Ammon's horn (tissue), 1 donor: ENCODE measurements around the gene TP53RK.
A peak's percentile ranks its signal among the peaks of the same experiment; 100 is the strongest.
"Not testable (repeated sequence)": the region's sequence is repeated elsewhere in the genome, so short reads cannot be mapped to it uniquely, and the experiment has no call there.

Experiments used
- DNase-seq: peaks from one replicate; pipeline ENCODE4 v3.0.0-alpha.2; 2016; ENCODE audit warnings: low spot score

Gene TP53RK

DNA sequence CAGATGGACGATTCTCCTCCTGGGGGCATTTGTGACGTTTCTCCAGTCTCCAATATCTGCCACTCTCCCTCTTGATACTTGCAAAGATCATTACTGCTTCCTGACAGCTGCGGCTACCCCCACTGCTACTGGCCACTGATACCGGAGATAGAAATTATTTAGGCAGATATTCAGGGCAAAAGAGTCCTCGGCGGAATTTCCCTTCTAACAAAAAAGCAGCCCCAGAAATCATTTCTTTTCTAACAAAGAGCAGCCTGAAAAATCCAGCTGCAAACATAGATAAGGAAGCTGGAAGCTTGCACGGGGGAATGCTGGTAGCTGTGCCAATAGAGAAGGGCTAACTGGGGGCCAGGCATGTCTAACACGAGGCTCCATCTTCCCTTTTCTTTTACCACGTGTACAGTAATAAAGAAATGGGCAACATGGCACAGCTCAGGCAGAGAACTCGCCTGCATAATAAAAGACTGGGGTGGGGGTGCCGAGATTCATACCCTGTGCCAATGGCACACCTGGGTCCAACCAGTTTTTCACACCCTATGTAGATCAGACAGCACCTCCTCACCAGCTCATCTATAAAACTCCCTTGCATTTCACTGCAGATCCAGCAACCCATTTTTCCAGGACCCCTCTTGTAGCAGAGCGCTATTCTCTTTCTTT lies 6.1 kb downstream of the TP53RK start:
- no peak for DNase-seq

DNA sequence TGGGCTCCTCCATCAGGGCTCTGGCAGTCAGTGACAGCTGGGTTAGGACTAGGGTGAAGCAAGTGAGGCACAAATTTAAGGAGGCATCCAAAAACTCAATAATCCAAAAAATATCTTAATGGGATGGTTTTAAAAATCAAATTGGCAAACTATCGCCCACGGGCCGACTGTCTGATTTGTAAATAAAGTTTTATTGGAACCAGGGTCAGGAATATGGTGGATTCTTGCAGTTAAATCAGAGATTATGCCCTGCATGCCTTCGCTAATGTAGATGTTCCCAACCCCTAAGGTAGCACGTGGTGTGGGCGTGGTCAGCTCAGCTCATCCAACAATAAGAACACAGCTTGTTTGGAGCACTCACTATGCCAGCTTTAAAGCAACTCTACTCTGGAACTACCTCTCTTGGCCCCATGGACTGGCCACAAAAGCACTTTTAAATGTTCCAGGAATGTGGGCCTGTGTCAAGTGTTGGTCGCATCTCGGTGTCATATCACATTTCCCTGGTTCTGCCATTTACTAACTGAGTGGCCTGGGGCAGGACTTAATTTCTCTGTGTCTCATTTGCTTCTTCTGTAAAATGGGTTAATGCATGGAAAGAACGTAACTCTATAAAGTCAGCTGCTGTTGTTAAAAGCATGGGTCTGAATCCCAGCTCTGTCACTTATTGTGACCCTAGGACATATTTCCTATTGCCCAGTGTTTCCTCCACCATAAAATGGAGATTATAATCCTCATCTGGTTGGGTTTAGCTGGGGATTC lies 7.0 kb downstream of the TP53RK start:
- no peak for DNase-seq

DNA sequence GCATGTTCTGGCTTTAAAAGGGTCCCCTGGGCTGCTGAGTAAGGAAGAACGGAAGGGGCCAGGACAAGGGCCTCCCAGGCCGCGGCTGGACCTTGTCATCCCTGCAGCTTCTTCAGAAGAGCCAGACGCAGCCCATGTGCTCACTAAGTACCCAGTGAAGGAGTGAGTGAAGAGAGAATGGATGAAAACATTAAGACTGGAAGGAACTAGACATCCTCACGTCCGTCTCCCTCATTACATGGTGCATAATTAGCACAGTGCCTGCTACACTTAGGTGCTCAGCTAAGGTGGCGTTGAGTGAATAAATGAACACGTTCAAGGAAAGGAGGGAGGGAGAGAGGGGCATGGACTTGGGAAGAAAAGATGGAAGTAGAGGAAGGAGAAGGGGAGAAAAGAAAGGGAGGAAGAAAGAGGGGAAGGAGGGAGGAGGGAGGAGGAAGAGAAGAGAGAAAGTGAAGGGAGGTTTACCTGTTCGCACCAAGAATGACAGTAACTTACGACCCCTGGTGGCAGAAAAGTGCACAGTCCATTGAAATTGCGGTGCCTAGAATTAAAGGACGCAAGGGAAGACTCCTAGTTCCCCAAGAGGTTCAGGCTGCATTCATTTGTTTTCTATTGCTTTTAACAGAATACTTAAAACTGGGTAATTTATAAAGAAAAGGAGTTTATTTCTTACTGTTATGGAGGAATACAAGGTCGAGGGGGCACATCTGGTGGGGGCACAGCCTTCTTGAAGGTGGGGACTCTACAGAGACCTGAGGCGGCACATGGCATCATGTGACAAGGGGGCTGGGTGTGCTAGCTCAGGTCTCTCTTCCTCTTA lies 8.0 kb downstream of the TP53RK start:
- peak; percentile 68 for DNase-seq

DNA sequence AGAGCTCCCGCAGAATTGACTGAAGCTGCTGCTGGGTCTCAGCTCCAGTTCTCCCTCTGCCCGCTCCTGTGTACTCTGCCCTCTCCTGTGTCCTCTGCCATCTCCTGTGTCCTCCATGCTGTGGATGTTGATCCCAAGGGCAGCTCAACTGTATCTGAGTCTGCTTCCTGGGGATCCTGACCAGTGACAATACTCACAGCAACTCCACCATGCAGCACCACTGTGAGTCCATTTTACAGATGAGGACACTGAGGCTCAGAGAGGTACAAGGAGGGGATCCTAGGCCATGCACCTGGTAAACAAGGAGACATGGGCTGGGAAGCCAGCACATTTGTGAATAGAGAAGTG lies 8.6 kb downstream of the TP53RK start:
- DNase-seq = no peak

DNA sequence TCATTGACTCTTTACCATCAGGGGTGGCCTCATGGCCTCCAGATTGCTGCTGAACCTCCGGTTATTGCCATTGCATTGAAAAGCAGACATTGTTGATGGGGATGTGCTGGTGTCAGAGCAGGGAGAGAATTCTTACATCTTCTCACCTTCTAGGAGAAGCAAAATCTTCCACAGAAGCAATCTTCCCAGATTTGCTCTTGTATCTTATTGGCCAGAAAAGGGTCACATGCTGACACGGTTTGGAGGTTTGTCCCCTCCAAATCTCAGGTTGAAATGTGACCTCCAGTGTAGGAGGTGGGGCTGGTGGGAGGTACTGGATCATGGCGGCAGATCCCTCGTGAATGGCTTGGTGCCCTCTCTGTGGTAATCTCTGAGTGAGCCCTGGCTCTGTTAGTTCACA lies 10.7 kb downstream of the TP53RK start:
- DNase-seq = no peak

DNA sequence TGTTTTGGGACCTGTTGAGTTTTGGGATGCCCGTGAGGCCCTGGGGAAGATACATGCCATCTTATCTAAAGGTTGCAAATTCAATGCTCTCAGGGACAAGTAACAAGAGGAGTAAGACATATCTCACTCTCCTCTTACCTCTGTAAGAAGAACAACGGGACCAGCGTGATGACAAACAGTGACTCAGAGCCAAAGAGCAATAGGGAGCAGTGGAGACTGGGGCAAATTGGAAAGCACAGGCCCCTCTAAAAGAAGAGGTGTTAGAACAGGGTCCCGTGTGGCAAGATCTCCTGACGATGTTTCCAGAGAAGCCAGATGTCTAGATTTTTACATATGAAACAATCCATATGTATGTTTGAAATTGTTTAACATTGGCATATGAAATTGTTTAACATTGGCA lies 11.6 kb downstream of the TP53RK start:
- no peak for DNase-seq

DNA sequence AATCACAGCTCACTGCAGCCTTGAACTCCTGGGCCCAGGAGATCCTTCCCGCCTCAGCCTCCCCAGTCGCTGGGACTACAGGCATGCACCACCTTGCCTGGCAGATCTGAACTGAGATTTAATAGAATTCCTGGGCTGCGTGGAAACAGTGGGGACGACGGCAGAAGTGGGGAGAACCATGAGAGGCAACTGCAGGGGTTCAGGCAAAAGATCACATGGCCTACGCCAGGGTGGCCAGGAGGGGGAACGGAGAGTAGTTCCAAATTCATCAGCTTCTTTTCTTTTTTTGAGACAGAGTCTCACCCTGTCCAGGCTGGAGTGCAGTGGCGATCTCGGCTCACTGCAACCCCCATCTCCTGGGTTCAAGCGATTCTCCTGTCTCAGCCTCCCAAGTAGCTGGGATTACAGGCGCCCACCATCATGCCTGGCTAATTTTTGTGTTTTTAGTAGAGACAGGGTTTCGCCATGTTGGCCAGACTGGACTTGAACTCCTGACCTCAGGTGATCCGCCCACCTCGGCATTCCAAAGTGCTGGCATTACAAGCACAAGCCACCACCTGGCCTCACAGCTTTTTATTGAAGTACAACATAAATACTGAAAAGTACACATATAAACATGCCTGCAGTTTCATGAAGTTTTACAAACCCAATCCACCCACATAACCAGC lies 12.5 kb downstream of the TP53RK start:
- not testable (repeated sequence) for DNase-seq

DNA sequence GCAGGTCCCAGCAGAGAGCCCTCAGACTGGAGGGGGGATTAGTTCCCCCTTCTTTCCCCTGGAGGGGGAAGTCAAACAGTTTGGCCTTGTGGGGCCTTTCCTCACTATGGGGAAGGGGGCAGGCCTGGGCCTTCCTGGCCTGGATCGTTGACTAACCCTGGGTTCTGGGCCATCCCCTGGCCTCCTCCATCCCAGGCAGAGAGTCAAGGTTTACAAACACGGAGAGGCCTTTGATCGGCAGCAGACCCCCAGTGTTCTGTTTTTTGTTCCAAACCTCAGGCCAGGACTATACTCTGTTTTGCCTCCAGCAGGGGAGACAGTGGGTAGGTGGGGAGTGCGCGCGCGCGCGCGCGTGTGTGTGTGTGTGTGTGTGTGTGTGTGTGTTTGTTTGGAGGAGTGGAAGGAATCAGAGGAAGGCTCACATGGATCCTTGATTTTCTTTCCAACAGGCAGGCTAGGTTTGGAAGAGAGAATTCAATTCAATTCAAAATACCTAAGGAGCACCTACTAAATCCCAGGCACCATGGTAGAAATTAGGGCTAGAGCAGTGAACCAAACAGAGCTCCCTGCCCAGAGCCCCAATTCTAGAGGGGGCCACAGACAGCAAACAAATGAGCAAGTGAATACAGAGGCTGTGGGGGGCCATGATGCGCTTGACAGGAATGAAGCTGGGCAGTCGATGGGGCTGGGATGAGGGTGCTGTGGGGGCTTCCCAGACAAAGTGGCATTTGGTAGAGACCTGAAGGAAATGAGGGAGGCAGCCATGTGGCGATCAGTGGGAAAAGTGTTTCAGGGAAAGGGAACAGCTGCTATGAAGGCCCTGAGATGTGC lies 14.8 kb downstream of the TP53RK start:
- no peak for DNase-seq

DNA sequence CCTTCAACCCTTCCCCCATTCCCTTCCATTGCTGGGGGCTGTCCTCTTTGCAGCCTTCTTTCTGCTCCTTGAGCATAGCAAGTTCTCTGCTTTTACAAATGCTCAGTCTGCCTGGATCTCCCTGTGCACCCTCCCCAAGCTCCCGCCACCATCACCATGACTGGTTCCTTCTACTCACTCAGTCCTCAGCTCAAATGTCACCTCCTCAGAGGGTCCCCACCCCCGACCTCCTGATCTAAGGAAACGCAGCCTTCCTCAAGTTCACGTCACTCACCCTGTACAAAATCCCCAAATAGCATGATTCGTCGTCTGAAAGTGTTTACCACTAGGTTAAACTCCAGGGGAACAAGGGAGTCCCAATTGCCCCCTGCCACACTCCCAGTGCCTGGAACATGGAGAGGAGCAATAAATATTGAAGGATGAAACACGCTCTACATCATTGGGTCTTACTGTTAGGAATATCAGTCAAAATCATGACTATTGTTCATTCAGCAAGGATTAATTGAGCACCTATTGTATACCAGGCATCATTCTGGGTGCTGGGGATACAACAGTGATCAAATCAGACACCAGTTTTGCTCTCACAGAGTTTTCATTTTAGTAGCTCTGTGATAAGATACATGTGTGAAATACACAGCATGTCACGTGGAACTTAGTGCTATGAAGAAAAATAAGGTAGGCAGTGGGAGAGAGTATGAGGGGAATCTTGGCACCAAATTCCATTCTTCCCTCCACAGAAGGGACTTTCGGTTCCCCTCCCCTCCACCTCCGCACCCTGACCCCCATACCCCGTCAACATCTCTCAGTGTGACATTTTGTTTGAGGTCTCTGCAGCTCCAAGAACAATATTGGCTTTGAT lies 15.6 kb downstream of the TP53RK start:
- no peak for DNase-seq

DNA sequence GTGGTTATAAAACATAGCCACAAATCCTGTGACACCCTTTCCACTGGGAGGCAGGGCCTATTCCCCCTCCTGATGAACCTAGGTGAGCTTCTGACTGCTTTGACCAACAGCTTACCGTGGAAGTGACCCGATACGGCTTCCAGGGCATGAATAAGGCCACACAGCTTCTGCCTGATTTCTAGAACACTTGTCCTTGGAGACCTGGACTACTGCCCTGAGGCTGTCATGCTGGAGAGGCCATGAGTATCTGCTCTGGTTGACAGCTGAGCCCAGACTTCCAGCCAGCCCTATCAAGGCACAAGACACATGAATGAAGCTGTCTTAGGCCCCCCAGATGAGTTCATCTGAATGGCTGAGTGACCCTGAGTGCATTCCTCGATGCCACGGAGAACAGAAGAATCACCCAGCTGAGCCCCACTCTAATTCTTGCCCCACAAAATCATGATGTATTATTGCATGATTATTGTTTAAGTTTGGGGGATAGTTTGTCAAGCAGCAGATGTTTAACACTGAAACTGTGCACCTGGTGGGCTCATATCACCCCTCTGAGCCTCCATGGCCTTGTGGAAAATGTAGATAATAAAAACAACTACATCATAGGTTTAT lies 16.6 kb downstream of the TP53RK start:
- DNase-seq = no peak

DNA sequence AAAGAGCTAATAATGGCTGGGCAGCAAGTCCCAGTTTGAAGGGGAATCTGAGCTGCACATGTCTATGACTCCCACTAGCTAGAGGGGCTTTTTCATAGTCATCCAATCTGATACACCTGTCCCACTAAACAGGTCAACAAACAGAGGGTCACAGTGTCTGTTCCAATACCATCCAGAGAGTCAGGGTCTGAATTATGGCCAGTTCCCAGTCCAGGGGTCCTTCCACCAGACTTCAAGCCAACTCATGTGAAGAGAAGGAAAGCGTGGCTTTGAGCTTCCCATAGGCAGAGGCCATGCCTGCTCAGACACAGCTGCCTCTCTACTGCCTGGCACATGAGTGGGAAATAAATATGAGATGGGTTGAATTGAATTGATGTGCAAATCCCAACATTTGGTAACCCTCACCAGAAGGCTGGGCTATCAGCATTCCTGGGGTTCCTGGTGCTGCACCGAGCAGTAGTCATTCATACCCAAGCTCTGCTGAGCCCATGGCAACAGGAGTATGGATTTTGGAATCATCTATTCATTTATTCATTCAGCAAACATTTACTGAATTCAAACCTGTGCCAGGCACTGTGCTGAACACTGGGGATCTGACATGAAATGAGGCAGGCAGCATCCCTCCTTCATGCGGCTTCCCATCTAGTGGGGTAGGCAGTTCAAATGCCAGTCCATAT lies 17.2 kb downstream of the TP53RK start:
- no peak for DNase-seq

DNA sequence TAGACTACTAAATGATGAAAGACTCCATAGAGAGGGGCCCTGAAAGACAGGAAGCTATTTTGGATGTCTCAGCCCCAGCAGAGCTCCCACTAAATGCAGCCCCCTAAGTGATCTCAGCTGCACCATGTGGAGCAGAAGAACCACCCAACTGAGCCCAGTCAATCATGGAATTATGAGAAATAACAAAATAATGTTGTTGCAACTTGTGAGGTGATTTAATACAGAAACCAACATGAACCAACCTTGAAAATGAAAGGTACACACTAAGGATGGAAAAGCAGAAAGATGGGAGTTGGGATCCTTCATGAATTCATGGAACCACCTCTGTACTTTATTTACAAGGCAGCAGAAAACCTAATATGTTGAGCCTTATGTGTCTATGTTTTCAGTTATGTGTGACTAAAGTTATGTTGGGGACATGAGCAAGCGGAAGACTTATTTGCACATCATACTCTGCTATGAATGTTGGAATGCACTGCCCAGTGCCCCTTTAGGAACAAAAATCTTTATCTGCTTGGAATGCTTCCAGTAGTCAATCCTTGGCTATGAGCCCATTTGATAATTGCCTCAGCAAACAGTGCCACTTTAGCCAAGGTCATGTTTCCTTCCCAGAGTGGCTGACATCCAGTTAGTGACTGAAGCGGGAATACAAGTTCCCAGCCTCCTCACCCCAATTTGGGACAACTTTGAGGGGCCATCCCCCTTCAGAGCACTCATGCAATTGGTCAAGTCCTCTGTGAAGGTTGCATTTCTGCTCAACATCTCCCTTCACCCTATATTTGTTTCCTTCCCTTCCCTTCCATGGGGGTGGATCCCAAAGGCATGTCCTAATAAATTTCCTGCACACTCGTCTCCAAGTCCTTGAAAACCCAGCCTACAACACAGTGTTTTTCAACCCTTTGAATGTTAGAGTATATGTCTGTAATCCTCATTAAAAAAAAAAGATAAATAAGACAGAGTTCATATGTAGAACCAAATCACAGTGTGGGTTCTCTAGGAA lies 18.4 kb downstream of the TP53RK start:
- DNase-seq = no peak

DNA sequence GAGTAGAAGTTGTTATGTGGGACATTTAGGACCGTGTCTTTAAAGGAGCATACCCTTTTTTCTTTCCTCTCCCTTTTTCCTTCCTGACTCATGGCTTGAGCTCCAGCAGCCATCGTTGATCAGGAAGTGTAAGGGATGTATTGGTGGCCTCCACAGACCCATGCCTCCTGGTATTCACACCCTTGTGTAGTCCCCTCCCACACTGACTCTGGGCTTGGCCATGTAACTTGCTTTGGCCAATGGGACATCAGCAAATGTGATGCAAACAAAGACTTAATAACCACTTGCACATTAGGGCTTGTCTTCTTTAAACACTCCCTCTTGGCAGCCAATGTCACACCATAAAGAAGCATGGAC lies 19.0 kb downstream of the TP53RK start:
- no peak for DNase-seq

DNA sequence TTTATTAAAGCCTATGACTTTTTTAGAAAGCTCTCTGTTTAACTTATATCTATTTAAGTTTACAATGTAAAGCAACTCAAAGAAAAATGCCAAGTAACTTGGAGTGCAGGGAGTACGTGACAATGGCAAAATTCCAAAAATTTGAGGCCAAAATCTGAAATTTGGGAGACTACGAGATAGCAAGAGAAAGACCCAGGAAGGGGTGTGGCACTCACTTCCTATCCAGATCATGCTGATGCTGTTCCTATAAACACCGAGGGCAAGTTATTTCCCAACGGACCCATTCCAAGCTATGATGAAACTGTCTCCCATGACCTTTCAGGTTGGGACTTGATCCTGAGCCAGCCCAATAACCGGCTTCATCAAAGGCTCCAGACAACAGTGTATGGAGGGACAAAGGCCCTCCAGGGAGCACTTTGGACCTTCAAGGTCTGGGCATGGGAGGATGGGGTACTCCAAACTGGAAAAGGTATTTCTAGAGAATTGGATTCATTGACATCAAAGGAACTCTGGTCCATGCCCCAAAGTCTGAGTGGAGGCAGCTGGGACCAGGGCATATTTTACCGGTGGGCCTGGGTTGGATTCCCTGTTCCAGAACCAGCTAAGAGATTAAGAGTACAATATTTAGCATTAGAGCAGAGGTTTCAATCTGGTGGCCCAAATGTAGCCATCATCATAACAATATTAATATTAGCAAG lies 22.3 kb downstream of the TP53RK start:
- no peak for DNase-seq

DNA sequence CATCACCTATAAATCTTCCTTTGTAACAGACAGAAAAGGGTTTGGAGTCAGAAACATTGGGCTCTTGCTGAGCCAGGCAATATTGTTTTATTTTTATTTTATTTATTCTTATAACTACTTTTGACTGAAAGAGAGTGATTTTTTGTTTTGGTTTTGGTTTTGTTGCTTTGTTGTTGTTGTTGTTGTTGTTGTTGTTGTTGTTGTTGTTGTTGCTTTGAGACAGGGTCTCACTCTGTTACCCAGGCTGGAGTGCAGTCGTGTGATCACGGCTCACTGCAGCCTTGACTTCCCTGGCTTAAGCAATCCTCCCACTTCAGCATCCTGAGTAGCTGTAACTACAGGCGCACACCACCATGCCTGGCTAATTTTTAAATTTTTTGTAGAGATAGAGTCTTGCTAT lies 22.9 kb downstream of the TP53RK start:
- no peak for DNase-seq

DNA sequence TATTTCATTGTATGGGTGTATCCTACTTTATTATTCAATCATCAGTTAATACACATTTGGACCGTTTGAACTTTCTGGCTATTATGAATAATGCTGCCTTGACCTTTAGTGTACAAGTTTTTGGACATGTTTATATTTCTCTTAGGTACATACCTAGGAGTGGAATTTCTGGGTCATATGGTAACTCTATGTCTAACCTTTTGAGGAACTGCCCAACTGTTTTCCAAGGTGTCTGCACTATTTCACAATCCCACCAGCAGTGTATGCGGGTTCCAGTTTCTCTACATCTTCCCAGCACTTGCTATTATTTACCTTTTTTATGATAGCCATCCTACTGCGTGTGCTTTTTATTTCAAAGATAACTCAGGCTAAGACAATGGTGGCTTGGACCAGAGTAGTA lies 23.6 kb downstream of the TP53RK start:
- no peak for DNase-seq

DNA sequence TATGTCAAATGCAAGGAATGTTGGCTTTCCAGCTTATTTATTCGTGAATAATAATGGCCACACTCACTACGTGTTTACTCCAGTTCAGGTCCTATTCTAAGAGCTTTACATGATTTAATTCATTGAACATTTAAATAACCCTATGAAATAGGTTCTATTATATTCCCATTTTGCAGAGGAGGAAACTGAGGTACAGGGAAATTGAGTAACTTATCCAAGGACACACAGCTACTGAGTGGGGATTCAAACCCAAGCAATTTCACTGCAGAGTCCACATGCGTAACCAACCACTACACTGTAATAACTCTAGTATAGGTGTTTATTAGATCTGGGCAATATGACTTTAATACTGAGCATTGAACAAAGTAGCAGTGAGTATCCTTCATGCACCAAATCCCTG lies 25.7 kb downstream of the TP53RK start:
- no peak for DNase-seq

DNA sequence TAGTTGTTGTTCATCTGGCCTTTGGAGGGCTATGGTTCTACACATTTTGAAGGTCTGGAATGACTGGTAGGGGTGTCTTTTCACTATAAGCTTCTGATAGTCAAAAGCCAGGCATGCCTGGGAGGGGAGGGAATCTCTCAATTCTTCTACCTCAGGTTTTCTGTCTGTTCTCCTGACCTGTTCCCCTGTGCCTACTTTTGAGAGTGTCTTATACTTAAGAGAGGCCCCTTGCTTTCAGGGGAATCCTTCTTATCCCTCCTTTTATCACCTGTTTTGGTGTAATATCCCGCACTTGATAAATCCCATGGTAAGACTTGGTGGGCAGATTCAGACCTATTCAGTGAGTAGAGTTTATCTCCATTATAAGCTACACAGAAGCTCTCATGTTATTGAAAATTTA lies 27.6 kb downstream of the TP53RK start:
- no peak for DNase-seq
